ENCODE data around the gene NR3C1.

DNA sequence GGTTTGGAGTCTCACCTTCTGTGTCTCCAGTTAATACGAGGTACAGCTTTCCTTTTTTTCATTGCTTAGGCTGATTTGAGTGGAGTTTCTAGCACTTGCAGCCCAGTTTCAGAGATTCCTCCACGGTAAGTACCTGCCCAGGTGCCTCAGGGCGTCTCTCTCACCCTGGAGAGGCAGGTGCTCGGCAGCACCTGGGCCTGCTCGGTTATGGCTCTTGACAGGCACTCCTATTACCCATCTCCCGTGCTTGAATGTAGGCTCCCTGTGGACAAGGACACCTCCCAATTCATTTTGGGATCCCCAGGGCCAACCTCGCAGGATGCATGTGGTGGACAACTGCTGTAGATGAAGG is 144.3 kb downstream of the NR3C1 start:
- TF ChIP-seq, protein P1, sequence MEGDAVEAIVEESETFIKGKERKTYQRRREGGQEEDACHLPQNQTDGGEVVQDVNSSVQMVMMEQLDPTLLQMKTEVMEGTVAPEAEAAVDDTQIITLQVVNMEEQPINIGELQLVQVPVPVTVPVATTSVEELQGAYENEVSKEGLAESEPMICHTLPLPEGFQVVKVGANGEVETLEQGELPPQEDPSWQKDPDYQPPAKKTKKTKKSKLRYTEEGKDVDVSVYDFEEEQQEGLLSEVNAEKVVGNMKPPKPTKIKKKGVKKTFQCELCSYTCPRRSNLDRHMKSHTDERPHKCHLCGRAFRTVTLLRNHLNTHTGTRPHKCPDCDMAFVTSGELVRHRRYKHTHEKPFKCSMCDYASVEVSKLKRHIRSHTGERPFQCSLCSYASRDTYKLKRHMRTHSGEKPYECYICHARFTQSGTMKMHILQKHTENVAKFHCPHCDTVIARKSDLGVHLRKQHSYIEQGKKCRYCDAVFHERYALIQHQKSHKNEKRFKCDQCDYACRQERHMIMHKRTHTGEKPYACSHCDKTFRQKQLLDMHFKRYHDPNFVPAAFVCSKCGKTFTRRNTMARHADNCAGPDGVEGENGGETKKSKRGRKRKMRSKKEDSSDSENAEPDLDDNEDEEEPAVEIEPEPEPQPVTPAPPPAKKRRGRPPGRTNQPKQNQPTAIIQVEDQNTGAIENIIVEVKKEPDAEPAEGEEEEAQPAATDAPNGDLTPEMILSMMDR (IDR thresholded peaks at IDR 0.05): no peak
- TF ChIP-seq POLR2A (IDR thresholded peaks at IDR 0.05): no peak
